NOMO-1 (cell line): ENCODE data around the gene PREX1.

Experiments
- DNase-seq, 2 experiments: peaks; one replicate each; lab custom pipeline; 2025; ENCODE audit not compliant: unreplicated experiment in 2 of 2; lab: John Stamatoyannopoulos, UW

Gene PREX1

GRCh38 chr20:48689388-48689787, 138.4 kb downstream of the PREX1 start:
- DNase-seq: no peak

DNA sequence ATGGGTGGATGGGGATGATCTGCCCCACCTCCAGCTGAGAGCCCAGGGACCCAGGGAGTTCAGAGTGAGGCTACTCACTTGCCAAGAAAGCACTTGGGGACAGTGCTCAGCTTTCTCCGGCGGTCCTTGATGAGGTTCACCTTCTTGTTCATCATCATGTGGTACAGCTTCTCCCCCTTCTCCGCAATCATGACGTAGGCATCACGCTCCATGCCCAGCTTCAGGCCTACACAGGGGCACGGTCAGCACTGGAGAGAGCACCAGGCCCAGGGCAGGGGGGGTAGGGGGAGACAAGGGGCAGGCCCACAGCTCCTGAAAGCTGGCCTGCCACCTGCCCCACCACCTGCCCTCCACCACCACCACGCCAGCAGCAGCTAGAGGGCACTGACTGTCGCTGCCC, 139.2 kb downstream of the PREX1 start:
- DNase-seq: no peak

GRCh38 chr20:48687117-48687800, 140.5 kb downstream of the PREX1 start:
- DNase-seq: no peak

DNA sequence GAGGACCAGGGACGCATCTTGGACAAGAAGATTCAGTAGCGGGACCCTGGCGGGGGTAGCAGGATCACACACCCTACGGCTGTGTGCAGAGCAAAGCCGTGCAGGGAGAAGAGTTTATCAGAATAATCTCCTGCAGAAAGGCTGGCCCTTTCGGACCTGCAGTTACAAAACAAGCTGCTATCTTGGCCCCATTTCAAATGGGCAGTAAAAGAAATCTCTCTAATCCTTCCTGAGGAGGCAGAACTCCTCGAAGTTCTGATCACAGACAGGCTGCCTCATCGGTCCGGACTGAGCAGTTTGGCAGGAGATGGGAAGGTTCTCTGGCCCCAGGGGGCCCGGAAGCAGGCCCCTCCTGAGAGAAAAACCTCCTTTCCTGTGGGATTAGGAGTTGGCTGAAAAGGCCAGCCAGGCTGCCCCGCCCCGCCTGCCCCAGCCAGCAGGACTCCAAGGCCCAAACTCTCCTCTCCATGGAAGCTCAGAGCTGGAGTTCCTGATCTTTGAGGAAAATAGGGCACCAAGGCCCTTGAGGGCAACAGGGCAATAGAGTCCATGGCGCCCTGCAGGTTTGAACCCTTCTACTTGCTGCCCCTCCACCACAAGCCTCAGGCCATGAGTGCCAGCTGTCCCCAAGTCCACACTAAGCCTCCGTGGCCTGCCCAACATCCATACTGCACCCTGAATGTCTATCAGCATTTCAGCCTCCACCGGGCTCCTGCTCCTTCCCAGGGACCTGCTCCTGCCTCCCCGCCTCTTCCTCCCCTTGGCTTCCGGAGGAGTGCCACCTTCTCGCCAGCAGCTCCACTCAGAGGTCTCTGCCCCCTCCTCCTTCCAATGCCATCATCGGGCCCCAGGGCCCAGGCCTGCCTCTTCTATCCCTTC, 141.3 kb downstream of the PREX1 start:
- no peak for DNase-seq

- no peak for DNase-seq
Observed at GRCh38 chr20:48685300-48685699, 142.5 kb downstream of the PREX1 start.

- DNase-seq: no peak
Observed at GRCh38 chr20:48684501-48685041, 143.2 kb downstream of the PREX1 start.

DNA sequence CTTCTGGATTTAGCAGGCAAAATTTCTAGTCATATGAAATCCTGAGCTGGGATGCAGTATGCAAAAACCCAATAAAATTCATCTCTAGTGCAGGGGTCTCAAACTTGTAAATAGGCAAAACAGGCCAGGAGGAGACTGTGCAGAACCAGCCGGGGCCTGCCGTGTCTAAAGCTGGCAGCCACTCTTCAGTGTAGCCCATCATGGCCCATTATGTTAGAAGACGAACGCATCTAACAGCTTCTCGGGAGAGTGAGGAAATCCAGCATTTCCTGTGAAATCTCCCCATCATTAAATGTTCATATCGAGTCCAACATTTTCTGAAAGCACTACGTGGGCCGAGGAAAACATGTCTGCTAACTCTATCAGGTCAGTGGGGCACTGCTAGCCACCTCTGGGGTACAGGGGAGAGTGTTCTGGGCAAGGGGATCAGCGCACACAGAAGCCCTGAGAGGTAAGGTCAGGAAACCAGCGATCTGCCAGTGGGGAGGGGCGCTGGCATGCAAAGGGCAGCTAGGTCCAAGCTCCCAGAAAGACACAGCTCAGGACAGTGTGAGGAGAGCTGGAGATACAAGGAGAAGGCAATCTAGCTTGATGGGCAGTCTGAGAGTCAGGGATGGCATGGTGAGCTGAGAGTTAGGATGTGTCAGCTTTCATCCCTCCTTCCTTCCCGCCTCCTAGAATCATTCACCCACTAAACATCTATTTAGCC, 144.2 kb downstream of the PREX1 start:
- DNase-seq: no peak

DNA sequence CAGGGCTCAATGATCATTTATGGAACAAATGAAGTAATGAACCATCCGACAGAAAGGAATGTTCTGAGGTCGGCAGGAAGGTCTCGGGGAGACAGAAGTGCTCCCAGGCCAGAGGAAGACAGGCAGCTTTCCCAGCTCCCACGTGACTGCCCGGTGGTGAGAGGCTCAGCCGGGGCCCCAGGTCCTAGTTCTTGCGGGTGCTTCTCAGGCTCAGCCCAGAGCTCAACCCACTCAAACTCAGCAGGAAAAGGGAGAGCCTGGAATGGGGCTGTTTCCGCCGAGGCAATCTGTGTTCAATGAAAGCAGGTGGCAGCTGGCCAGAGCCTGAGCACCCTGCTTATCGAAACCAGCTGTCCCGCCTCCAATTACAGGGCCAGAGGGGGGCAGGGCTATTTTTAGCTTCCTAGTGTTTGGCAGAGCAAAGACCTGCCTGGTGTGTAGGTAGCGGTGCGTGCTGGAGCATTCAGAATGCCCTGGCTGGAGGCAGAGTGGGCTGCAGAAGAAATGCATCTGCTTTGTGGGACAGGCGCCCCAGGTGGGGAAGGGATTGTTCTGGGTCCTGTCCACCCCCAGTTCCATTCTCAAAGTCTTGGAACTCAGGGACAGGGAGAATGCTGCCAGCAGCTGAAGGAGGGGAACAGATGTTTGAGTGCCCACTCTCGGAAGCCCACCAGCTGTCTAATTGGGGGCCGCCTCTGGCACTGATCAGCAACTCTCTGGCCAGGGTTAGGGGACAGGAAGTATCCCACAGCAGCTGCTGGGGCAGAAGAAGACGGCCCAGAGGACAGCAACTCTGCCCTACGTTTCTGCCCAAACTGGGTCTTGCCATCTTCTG, 145.1 kb downstream of the PREX1 start:
- no peak for DNase-seq

DNA sequence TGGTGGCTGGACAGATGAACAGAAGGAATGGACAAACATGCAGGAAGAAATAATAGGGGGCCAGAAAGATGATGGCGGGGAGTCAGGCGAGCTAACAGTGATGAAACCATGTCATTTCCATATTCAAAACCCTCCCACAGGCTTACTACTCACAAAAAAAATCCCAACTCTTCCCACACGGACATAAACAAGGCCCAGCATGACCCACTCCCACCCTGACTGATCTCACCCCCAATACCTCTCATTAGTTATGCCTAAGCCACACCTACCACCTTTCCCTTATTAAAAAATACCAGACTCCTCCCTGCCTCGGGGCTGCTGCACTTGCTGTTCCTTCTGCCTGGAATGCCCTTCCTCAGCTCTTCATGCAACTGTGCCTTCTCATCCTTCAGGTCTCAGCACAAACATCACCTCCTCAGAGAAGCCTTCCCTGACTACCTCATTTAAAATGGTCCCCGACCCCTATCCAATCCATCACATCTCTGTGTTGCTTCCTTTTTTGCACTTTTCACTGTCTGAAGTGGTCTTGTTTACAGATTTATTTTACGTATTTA, 145.8 kb downstream of the PREX1 start:
- DNase-seq: no peak

DNA sequence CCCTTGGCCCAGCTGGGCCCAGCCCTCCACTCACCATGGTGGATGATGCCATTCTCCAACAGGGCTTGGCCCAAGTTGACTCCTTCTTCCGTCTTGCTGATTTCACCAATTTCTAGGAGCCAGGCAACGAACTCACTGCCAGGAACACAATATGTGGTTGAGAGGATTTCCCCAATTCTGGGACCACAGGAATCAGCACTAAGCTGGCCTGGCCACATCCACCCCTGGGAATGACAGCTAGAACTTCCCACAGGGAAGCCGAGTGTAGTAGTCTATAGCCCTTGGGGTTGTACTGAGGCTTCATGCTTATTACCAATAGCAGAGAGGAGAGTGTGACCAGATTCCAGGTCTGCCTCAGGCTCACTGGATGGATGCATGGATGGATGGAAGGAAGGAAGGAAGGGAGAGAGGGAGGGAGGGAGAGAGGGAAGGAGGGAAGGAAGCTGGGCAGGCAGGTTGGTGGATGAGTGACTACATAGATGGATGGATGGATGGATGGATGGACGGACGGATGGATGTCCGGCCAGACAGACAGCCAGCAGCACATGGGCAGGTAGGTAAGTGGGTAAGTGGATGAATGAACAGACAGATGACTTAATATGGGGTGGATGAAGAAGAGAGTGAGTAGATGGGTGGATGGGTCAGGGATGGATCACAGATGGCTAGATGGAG, 146.5 kb downstream of the PREX1 start:
- DNase-seq: no peak

DNA sequence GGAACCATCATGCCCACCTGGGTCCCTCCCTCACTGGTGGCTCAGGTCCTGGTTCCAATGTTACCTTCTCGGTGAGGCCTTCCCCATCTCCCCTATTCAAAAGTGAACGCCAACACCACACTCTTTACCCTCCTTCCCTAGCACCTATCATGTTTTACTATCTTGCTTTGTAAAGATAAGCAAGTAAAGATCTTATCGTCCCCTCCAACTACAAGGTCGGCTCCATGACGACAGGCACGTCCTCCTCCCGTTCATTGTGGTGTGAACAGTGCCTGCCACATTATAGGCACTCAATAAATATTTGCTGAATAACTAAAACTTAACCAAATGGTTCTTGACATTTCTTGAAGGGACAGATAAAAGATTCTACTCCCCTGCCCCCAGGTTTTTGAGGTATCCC, 147.1 kb downstream of the PREX1 start:
- no peak for DNase-seq

GRCh38 chr20:48679599-48679998, 148.2 kb downstream of the PREX1 start:
- DNase-seq: no peak

- no peak for DNase-seq
Observed at GRCh38 chr20:48679011-48679410, 148.8 kb downstream of the PREX1 start.

GRCh38 chr20:48678421-48678820, 149.4 kb downstream of the PREX1 start:
- no peak for DNase-seq

- DNase-seq: no peak
Observed at GRCh38 chr20:48676795-48677460, 150.9 kb downstream of the PREX1 start.

DNA sequence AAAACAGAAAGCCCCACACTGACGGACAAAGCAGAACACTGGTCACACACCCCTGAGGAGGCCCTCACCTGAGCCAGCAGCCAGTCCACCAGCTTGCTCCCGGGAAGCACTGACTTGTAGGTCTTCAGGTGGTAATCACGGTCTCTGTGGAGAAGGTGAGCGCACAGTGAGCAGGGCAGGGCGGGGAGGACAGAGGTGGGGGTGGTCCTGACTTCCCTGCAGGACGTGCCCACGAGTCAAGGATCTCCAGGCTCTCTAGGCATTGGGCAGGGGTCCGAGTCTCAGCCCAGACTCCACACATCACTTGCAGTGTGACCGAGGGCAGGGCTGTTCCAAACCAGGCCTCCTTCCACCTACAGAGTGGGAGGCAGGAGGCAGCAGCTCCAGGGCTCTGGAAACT, 151.7 kb downstream of the PREX1 start:
- no peak for DNase-seq

- DNase-seq: no peak
Observed at GRCh38 chr20:48674461-48674860, 153.3 kb downstream of the PREX1 start.

DNA sequence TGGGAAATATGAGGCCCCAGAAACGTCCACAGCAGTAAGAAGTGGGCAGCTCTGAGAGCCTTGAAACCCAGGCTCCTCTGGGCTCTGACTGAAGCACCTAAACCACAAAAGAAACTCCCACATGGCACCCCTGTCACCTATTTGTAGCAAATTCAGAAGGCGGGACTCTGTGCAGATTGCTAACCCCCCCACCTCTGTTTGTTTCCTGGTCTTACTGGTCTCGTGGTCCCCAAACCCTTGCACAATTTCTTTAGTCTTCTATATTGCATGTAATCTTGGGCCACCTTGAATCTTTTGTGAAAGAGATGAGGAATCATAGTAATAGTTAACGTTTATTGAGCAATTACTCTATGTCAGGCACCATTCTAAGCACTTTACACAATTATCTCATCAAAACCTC, 154.3 kb downstream of the PREX1 start:
- DNase-seq: peak; percentile 74 to 76

GRCh38 chr20:48672324-48672723, 155.5 kb downstream of the PREX1 start:
- no peak for DNase-seq
